Hematopoietic multipotent progenitor cell treated with erythropoietin and hydrocortisone succinate and interleukin-3 and kit ligand, for 8 days (in vitro differentiated cells): ENCODE measurements around the gene TFDP2.
"Not testable (repeated sequence)": the region's sequence is repeated elsewhere in the genome, so short reads cannot be mapped to it uniquely, and the experiment has no call there.

Source experiments
- DNase-seq: peaks from one replicate; pipeline ENCODE4 v3.0.0-alpha.2; 2015

The TFDP2 gene

DNA sequence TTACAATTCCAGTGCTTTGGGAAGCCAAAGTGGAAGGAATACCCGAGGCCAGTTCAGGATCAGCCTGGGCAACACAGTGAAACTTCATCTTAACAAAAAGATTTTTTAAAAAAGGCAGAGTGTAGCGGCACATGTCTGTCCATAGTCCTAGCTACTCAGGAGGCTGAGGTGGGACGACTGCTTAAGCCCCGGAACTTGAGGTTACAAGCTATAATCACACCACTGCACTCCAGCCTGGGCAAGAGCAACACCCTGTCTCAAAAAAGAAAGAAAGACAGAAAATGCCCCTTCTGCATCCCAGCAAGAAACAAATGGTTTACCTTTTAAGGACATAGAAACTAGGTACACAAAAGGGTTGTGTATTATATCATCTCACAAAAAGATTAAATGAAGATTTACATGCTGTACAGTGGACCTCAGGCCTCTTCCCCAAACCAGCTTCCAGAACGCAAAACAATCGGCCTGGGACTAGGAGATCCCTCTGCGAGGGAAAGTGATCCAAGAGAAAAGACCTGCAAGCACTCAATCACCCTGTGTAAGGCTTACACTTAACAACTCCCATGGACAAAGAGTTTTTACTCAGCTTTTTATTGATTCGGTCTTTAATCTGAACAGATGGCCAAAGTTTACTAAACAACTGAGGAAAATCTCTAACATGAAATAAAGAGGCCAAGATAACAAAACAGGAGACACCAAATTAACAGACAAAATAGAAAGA lies 21.2 kb downstream of the TFDP2 start:
- DNase-seq: no peak

DNA sequence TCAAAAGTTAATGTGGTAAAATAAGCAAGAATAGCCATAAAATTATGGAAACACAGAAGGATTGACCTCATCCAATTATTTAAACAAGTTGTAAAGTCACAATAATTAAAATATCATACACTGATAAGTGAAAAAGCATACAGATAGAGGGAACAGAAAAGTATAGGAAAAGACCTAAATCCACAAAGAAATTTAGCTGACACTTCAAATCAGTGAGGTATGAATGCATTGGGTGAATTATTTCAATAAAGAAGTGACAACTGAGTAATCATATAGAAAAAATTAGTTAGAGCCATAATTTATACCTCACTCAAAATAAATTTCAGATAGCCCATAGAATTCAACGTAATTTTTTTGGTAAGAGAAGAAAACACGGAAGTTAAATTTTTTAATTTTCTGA lies 25.1 kb downstream of the TFDP2 start:
- no peak for DNase-seq

DNA sequence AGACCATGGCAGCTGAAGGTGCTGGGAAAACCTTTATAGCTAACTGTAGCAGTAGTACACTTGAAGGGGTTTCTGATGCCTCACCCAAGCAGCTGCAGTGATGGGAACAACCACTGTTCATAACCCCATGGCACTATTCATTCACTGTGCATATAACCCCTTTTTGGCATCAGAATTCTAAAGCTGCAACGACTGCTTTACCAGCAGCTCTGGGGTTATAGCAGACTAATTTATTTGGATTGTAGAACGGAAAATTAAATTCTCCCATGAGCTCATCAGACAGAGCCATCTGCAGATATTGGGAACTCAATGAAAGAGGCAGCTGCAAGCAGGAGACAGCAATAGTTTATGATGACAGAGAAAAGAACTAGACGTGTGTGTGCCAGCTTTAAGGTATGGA lies 28.6 kb downstream of the TFDP2 start:
- no peak for DNase-seq

DNA sequence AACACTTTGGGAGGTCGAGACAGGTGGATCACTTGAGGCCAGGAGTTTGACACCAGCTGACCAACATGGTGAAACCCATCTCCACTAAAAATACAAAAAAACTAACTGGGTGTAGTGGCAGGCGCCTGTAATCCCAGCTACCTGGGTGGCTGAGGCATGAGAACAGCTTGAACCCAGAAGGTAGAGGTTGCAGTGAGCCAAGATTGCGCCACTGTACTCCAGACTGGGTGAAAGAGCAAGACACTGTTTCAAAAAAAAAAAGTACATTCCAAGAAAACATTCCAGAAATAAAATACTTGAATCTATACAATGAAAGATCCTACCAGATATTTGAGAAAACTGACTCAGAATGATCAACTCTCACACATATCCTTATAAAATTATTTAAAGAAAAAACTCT lies 30.4 kb downstream of the TFDP2 start:
- DNase-seq: no peak

DNA sequence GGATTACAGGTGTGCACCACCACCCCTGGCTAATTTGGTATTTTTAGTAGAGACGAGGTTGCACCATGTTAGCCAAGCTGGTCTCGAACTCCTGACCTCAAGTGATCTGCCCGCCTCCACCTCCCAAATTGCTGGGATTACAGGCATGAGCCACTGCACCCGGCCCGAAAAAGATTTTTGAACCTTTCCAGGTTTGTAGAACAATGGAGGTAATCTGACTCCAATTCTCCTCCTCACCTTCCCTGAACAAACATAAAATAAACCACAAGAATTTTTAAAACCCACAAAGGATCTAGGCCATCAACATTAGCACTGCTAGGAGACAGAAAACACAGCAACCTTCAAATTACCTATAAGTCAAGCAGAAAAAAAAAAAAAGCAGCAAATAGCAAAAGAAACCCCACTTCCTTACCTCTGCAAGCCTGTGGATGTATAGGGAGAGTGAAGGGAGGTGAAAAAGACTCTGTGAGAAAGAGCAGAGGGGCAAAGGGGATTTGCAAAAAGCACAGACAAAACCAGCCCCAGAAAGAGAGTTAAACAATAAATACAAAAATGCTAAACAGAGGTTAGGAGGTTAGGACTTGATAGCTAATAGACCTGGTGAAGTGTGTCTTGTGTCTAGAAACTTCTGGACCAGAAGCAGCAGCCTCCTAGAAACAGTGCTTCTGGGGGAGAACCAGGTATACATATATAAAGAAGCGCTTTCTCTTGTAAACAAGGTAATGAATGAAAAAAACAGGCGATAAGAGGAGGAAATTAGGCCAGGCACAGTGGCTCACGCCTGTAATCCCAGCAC lies 32.1 kb downstream of the TFDP2 start:
- no peak for DNase-seq

DNA sequence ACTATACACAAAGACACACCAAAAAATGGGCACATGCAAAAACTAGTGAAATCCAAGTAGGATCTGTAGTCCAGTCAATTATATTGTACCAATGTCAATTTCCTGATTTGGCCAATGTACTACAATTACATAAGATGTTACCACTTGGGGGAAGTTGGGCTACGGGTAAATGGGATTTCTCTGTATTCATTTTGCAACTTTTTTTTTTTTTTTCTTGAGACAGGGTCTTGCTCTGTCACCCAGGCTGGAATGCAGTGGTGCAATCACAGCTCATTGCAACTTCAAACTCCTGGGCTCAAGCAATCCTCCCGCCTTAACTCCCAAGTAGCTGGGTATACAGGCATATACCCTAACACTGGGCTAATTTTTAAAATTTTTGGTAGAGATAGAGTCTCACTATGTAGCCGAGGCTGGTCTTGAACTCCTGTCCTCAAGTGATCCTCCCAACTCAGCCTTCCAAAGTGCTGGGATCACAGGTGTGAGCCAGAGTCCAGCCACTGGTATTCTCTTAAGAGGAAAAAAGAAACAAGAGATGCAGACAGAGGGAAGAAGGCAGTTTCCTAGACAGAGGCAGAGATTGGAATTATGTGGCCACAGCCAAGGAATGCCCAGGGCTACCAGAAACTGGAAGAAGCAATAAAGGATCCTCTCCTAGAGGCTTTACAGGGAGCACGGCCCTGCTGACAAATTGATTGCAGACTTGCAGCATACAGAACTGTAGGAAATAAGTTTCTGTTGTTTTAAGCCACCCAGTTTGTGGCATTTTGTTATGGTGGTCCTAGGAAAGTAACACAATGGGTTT lies 33.3 kb downstream of the TFDP2 start:
- DNase-seq: no peak

DNA sequence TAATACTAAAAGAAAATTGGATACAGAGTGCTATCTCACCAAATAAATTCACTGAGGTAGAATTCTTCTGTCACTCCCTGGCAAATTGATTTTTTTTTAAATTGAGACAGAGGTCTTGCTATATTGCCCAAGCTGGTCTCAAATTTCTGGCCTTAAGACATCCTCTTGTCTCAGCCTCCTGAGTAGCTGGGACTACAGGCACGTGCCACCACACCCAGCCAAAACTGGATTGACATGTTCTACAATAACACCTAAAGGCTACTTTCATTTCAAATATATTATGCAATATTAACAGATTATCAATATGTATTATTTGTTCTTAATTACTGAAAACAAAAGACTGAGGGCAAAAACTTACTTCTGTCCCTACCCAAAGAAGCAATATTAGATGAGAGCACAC lies 36.7 kb downstream of the TFDP2 start:
- no peak for DNase-seq

DNA sequence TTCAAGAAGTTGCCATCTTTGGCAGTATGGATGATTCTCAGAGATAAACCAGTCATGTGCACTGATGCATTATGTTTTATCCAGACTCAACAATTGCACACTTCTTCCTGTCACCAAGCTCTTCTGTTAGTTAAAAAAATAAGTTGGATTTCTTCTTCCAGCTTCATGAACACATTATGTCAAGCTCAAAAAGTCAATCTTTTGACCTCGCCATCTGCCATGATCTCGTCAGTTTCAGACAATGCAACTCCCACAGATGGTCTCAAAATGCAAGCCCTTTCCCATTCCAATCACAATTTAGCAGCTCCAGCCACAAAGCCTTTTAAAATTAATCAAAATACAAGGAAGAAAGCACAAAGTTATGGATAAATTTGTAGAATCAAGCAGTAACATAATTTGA lies 42.8 kb downstream of the TFDP2 start:
- no peak for DNase-seq

DNA sequence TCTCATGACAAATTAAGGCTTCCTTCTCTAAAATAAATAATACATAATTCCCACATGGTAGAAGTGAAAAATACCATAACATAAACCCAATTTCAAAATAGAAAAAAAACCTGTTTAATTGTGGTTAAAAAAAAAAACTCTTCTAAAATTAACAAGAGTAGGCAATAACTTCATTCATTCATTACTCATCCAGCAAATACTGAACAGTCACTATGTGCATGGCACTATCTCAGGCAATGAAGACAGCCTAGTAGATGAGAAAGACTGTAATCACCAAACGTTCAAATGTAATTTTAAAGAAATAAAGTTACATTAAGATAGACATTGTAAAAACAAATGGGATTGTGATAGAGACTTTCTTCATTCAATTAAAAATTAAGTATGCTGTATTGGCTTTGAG lies 43.4 kb downstream of the TFDP2 start:
- no peak for DNase-seq

DNA sequence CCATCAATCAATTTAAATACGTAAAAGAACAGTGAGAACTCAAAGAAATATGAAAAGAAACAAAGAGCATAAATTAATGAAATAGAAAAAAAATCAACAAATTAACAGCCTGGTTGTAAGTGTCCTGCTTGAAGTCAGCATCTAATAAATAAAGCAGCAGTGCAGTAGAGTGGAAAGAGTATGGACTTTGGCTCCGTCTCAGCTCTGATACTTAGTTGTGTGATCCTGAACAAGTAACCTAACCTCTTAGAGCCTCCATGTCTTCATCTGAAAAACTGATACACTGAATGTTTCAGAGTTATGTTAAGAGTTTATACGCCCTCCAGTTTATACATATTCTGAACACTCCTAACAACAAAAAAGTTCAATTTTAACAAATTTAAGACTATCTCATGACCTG lies 44.6 kb downstream of the TFDP2 start:
- no peak for DNase-seq

DNA sequence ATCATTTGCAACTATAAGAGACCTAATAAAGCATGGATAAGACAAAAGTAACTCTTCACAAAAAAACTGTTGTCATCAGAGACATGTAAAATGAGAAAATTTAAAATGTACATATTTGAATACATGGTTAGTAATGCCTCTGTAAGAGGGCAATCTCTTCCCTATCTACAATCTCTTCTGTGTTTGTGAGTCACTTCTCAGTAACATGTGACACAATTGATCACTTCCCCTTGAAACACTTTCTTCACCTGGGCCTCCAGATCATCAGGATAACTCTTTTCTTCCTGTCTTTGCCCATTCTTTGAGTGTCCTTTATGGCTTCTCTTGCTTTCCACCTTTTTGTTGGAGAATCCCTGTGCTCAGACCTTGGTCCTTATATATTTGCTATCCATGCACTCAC lies 50.4 kb downstream of the TFDP2 start:
- peak; percentile 20 for DNase-seq

DNA sequence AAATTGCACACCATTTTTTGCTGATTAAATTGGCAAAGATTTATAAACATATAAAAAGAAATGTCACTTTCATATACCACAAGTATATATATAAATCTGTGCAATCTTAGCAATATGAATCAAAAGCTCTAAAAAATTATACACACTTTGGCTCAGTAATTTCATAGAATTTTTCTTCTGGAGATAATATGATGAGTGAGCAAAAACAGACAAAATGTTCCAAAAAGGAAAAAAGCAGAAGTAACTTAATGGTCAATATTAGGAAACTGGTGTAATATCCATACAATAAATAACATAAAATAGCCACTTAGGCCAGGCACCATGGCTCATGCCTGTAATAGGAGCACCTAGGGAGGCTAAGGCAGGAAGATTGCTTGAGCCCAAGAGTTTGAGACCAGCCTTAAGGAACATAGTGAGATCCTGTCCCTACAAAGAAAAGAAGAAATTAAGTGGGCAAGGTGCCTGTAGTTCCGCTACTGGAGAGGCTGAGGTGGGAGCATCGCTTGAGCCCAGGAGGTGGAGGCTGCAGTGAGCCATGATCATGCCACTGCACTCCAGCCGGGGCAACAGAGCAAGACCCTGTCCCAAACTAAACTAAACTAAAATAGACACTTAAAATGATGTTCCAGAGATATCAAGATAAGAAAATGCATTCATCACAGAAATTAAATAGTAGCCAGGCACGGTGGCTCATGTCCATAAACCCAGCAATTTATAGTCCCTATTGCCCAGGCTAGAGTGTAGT lies 52.1 kb downstream of the TFDP2 start:
- no peak for DNase-seq

DNA sequence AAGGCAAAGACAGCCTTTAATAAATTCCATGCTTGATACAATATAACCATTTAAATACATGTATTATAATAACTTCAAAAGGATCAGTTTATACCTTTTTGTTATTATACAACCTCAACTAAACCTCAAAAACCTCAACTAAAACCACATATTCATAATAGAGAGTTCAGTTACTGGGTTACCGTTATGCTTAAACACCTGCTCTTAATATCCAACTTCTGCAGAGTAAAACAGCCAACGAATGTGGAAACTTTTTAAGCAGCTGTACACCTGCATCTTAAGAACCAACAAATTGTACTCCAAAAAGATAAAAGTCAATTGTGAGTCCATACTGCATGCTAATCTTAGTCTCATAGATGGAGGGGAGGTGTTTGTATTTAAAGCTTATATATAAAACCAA lies 53.5 kb downstream of the TFDP2 start:
- DNase-seq: peak; percentile 23

DNA sequence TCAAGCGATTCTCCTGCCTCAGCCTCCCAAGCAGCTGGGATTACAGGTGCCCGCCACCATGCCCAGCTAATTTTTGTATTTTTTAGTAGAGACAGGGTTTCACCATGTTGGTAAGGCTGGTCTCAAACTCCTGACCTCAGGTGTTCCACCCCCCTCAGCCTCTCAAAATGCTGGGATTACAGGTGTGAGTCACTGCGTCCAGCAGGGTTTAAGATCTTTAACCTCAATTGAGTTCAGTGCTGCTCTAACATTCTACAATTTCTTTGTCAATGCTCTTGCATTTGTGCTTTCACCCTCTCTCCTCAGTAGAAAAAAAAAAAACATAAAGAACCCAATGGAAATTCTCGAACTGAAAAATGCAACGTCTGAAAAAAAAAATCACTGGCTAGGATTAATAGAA lies 60.4 kb downstream of the TFDP2 start:
- DNase-seq: not testable (repeated sequence)

DNA sequence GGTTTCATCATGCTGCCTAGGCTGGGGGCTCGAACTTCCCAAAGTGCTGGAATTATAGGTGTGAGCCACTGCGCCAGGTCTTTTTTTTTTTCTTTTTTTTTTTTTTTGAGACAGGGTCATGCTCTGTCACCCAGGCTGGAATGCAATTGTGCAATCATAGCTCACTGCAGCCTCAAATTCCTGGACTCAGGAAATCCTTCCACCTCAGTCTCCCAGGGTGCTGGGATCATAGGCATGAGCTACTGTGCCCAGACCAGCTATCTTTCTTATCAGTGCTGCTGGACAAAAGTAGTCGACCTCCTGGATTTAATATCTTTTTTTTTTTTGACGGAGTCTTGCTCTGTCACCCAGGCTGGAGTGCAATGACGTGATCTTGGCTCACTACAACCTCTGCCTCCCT lies 60.8 kb downstream of the TFDP2 start:
- DNase-seq: no peak

DNA sequence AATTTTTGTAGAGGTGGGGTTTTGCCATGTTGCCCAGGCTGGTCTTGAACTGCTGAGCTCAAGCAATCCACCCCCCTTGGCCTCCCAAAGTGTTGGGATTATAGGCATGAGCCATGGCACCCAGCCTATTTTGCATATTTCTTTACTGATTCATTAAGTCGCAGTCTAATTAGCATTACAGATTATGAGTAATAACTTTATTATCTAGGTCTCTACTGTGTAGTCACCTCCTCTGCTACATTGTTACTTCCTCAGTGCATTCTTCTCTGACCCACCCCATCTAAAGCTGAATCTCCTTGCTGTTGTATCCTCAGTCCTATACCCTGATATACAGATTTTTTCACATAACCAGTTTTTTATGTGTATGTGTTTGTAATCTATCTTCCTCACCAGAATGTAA lies 61.7 kb downstream of the TFDP2 start:
- no peak for DNase-seq

DNA sequence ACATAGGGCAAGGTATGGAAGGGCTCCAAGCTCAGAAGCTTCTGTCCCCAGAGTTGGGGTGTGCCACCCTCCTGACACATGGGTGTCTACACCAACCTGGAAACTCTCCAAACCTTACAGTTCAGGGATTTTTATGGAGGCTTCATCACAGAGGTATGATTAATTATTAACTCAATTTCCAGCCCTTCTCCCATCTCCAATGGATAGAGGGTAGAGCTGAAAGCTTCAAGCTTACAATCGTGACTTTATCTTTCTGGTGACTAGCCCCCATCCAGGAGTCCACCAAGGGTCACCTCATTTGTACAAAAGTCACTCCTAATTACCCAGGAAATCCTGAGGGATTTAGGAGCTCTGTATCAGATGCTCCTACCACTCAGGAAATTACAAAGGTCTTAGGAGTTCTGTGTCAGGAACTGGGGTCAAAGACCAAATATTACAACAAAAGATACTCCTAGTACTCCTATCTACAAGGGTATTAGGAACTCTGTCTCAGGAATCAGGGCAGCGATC lies 62.7 kb downstream of the TFDP2 start:
- DNase-seq: no peak

DNA sequence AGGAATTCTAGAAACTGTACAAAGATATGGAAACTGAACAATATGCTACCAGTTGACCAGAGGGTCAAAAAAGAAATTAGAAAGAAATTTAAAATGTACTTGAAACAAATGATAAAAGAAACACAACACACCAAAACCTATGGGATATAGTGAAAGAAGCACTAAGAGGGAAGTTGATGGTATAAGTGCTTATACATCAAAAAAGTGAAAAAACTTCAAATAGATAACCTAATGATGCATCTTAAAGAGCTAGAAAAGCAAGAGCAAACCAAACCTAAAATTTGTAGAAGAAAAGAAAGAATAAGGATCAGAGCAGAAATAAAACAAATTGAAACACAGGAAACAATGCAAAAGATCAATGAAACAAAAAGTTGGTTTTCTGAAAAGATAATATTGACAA lies 68.2 kb downstream of the TFDP2 start:
- no peak for DNase-seq

DNA sequence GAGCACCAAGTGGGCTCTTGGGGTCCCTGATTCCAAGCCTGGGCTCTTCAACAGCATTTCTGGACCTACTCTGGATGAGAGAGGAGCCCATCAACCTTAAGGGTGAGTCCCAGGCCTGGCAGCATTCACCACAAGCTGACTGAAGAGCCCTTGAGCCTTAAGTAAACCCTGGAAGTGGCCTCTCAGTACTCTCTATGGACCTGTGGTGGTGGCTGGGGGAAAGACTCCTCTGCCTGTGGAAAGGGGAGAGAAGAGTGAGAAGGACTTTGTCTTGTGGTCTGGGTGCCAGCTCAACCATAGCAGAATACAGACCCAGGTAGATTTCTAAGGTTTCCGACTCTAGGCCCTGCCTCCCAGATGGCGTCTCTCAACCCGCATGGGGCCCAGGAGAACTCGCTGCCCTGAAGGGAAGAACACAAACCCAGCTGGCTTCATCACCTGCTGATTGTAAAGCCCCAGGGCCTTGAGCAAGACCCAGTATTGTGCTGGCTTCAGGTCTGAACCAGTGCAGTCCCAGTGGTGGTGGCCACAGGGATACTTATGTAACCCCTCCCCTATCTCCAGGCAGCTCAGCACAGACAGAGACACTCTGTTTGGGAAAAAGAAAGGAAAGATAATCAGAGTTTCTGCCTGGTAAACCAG lies 71.4 kb downstream of the TFDP2 start:
- no peak for DNase-seq

DNA sequence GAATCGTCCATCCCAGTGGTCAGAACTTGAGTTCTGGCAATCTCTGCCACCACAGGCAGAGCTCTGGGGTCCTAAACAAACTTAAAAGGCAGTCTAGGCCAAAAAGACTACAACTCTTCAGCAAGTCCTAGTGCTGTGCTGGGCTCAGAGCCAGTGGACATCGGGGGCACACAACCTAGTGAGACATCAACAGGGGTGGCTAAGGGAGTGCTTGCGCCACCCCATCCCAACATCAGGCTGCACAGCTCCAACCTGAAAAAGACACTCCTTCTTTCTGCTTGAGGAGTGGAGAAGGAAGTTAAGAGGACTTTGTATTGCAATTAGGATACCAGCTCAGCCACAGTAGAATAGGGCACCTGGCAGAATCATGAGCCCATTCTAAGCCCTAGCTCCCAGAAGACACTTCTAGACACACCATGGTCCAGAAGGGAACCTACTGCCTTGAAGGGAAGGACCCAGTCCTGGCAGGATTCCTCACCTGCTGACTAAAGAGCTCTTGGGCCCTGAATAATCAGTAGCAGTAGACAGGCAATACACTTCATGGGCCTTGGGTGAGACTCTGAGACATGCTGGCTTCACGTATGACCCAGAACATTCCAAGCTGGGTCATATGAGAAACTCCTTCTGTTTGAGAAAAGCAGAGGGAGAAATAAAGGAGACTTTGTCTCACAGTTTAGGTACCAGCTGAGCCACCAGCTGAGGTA lies 72.0 kb downstream of the TFDP2 start:
- DNase-seq: no peak

DNA sequence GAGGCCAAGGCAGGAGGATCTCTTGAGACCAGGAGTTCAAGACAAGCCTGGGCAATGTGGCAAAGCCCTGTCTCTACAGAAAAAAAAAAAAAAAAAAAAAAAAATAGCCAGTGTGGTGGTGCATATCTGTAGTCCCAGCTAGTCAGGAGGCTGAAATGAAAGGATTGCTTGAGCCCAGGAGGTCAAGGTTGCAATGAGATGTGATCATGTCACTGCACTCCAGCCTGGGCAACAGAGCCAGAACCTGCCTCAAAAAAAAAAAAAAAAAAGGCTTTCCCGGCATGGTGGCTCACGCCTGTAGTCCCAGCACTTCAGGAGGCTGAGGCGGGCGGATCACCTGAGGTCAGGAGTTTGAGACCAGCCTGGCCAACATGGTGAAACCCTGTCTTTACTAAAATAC lies 73.7 kb downstream of the TFDP2 start:
- not testable (repeated sequence) for DNase-seq

DNA sequence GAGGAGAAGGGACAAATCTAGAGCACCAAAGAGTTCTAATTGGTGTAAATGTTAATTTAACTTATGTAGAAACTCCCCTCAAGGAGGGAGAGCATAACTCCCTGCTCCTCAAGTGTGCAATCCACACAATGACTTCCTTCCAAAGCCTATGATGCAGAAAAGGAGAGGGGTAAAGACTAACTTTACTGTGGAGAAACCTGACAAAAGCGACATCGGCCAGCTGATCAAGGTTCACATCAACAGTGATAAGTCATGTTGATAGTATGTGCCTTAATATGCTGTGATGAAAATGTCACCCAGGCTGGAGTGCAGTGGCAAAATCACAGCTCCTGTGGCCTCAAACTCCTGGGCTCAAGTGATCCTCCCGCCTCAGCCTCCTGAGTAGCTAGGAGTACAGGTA lies 76.5 kb downstream of the TFDP2 start:
- no peak for DNase-seq
